Kidney (tissue), 14 donors: ENCODE measurements around the gene MAP3K14. TPM values are rescaled to one million over a fixed set of nuclear protein-coding genes. Genes with fewer than 3 reads are reported as not detected.

Experiments used
- DNase-seq, 5 donors: peaks; one replicate each; pipeline ENCODE4 v3.0.0-alpha.2; 2013 to 2020
- FAIRE-seq: peaks from 2 replicates; lab custom pipeline; 2012; peaks lifted over from hg19 to GRCh38; lab: Jason Lieb, UNC
- H3K27ac ChIP-seq, 2 donors: one replicate each; pipeline ENCODE4 v1.7.0; 2013; ENCODE audit warnings: low read depth in 2 of 2, low read length in 2 of 2, inconsistent platforms in 1 of 2
- H3K27me3 ChIP-seq: one replicate; pipeline ENCODE4 v1.7.1; 2013; ENCODE audit warnings: low read length, inconsistent platforms; ENCODE audit not compliant: control insufficient read depth, insufficient read depth
- H3K36me3 ChIP-seq, 3 donors: one replicate each; pipeline versions ENCODE4 v1.7.0 to v1.7.1; 2013; ENCODE audit warnings: low read length in 3 of 3, control low read depth in 1 of 3, inconsistent platforms in 1 of 3; ENCODE audit not compliant: insufficient read depth in 3 of 3, control insufficient read depth in 2 of 3
- H3K4me1 ChIP-seq, 3 donors: one replicate each; pipeline versions ENCODE4 v1.7.0 to v1.7.1; 2013; ENCODE audit warnings: low read length in 3 of 3, inconsistent platforms in 1 of 3, low read depth in 1 of 3; ENCODE audit not compliant: control insufficient read depth in 2 of 3, insufficient read depth in 2 of 3
- H3K4me3 ChIP-seq, 3 donors: one replicate each; pipeline versions ENCODE4 v1.7.0 to v1.8.1; 2013; ENCODE audit warnings: low read length in 3 of 3, control low read depth in 1 of 3, inconsistent platforms in 1 of 3
- H3K9ac ChIP-seq, 3 donors: one replicate each; pipeline versions ENCODE4 v1.7.0 to v1.7.1; 2013; ENCODE audit warnings: low read length in 3 of 3, control low read depth in 1 of 3, inconsistent platforms in 1 of 3
- H3K9me3 ChIP-seq, 3 donors: one replicate each; pipeline versions ENCODE4 v1.7.0 to v1.7.1; 2013; ENCODE audit warnings: low read length in 3 of 3, control low read depth in 1 of 3, inconsistent platforms in 1 of 3; ENCODE audit not compliant: control insufficient read depth in 2 of 3, insufficient read depth in 1 of 3
- CTCF ChIP-seq: IDR thresholded peaks from 3 replicates; pipeline ENCODE4 v1.5.1; 2012; ENCODE audit warnings: mild to moderate bottlenecking, moderate library complexity, borderline replicate concordance; ENCODE audit not compliant: insufficient read depth; ENCODE audit errors: extremely low read depth
- intact Hi-C: fragments of 100-400 bp; cut with DNase I; formaldehyde crosslinking; loops from one replicate; pipeline ENCODE4 v1.11.1; 2022
- polyA plus RNA-seq: library from polyadenylated mRNA; stranded (reverse); fragments of 350-450 nt; fragmentation: Illumina TruSeq; extraction: RNeasy Lipid Tissue Mini Kit (QIAGEN cat#74804); gene quantifications from one replicate; pipeline ENCODE4 v1.2.3, GENCODE V29; 2014; ENCODE audit warnings: low read depth, low replicate concordance; ENCODE audit not compliant: insufficient read depth
- total RNA-seq: library from RNA; stranded (reverse); fragmentation: NEBNext Ultra II Directional; extraction: Animal tissue kit (Norgen Biotek cat#: 25700); gene quantifications from one replicate; pipeline ENCODE4 v1.2.1, GENCODE V29; 2021
- donor health status: control.
- donor health status: control.
- donor health status: control.
- donor health status: control.
- donor health status: control.
- donor health status: DM: yes; HTN: yes; CAD: no.
- donor health status: Normal renal cell carcinoma (clear cell type).

MAP3K14 gene
- total and polyA plus RNA-seq, 2 donors from 2014 or later = 7.6 to 24.5 TPM

- intact Hi-C loops = loop anchor here (5.0 kb wide), 1 partner anchor 103 kb away; no protein-coding TSS in a partner anchor
- FAIRE-seq (no peak), DNase-seq (peak in 1 of 5 donors; percentile 54)
- H3K4me3 ChIP-seq = no peak overlapping the region
- H3K9ac ChIP-seq = no peak overlapping the region
- H3K9me3 ChIP-seq = no peaks in the 10 kb centered on the region
- no peak for TF ChIP-seq CTCF
- no peak overlapping the region for H3K27ac ChIP-seq
- no peaks in the 10 kb centered on the region for H3K27me3 ChIP-seq
- H3K36me3 ChIP-seq = peaks cover 2 to 42% (median 27%) of the 10 kb centered on the region in 3 donors
- H3K4me1 ChIP-seq = peaks cover 0 to 23% (median 12%) of the 10 kb centered on the region in 3 donors
Observed at GRCh38 chr17:45284176-45285140, 32.4 kb downstream of the MAP3K14 start.

- no peak overlapping the region for H3K27ac ChIP-seq
- peaks cover 2 to 42% (median 27%) of the 10 kb centered on the region in 3 donors for H3K36me3 ChIP-seq
- peaks cover 0 to 19% (median 7%) of the 10 kb centered on the region in 3 donors for H3K4me1 ChIP-seq
- intact Hi-C loops = loop anchor here (5.0 kb wide), 1 partner anchor 104 kb away; no protein-coding TSS in a partner anchor
- peak in 1 of 5 donors; percentile 35 for DNase-seq
- no peak overlapping the region for H3K4me3 ChIP-seq
- no peak for TF ChIP-seq CTCF
- H3K9ac ChIP-seq = no peak overlapping the region
- H3K9me3 ChIP-seq = no peaks in the 10 kb centered on the region
- FAIRE-seq = no peak
- no peaks in the 10 kb centered on the region for H3K27me3 ChIP-seq
Observed at GRCh38 chr17:45283711-45284110, 33.1 kb downstream of the MAP3K14 start.

GRCh38 chr17:45282683-45283644, 33.9 kb downstream of the MAP3K14 start:
- intact Hi-C loops = loop anchor here (5.0 kb wide), 1 partner anchor 104 kb away; no protein-coding TSS in a partner anchor
- Histone ChIP-seq H3K27me3 (no peaks in the 10 kb centered on the region), H3K4me3 (no peak overlapping the region), H3K9me3 (no peaks in the 10 kb centered on the region), H3K36me3 (peaks cover 2 to 42% (median 27%) of the 10 kb centered on the region in 3 donors), H3K4me1 (peaks cover 0 to 12% (median 5%) of the 10 kb centered on the region in 3 donors), H3K9ac (no peak overlapping the region), H3K27ac (no peak overlapping the region)
- DNase-seq = peak in 4 of 5 donors; percentile 27 to 48 (median 38)
- TF ChIP-seq CTCF = no peak
- FAIRE-seq = no peak
